ENCODE results near the gene FBXO8.

DNA sequence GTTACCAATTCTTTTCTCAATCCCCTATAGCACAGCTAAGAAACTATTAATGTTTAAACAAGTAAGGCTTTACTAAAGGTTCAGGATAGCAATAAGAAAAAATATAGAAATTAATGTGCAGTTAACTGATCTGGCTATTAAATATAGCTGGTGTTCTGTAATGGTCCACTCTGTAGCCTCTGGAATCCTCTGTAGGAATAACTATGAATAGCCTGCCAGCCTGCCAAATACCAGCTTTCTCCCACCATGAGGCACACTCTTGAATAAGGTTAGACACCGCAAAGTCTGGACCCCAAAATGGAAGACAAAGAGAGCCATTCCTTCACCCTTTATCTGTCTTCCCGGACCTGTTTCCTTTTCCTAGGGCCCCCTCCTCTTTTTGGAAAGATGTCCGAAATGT is 30.8 kb upstream of the FBXO8 start:
- no peak for TF ChIP-seq EZH2 (IDR thresholded peaks at IDR 0.05)
- TF ChIP-seq CTCF (IDR thresholded peaks at IDR 0.05), result no peak
- TF ChIP-seq EZH2phosphoT487 (IDR thresholded peaks at IDR 0.05), result no peak
